T-cell (primary cell): ENCODE measurements around the gene KCNK3. TPM values are rescaled to one million over a fixed set of nuclear protein-coding genes. Genes with fewer than 3 reads are reported as not detected.

Source experiments
- ATAC-seq, 4 experiments: fragments of 200-7000 bp in 3 of 4; fragments of 150-1000 bp in 1 of 4; cut with Tn5 transposase; replicated peaks in 1 of 4; 1 replicate in 3 of 4; 2 replicates in 1 of 4; pipeline ENCODE4 v1.10.0; 2021; ENCODE audit warnings: moderate library complexity in 3 of 4, mild to moderate bottlenecking in 2 of 4, moderate number of reproducible peaks in 1 of 4
- CTCF ChIA-PET, 2 donors: fragments of 300-600 bp; sonication (Branson Sonifier 250); formaldehyde crosslinking; loops; one replicate each; lab custom pipeline; 2022; ENCODE audit warnings: antibody characterized with exemption in 2 of 2; lab: Charles Lee
- POLR2A ChIA-PET, 2 donors: fragments of 300-600 bp; sonication (Branson Sonifier 250); formaldehyde crosslinking; loops; one replicate each; lab custom pipeline; 2022; ENCODE audit warnings: antibody characterized with exemption in 2 of 2; lab: Charles Lee
- DNase-seq, 35 experiments: peaks; one replicate each; pipeline versions ENCODE4 v3.0.0 to v3.0.0-alpha.2; 2013 to 2023
- H3K27ac ChIP-seq: one replicate; pipeline ENCODE4 v1.5.1; 2013; ENCODE audit warnings: low read length
- H3K27me3 ChIP-seq, 2 experiments: replicated peaks in 1 of 2; 1 replicate in 1 of 2; 2 replicates in 1 of 2; pipeline versions ENCODE4 v1.6.1 to v1.7.0; 2013; ENCODE audit warnings: low read length in 1 of 2, mixed read lengths in 1 of 2; ENCODE audit not compliant: control insufficient read depth in 2 of 2, insufficient read depth in 2 of 2; ENCODE audit errors: extremely low read depth in 1 of 2
- H3K36me3 ChIP-seq, 2 donors: 1 replicate in 1 of 2; 2 replicates in 1 of 2; pipeline versions ENCODE4 v1.6.1 to v1.7.0; 2013; ENCODE audit warnings: low read length in 1 of 2; ENCODE audit not compliant: control insufficient read depth in 2 of 2, insufficient read depth in 1 of 2; ENCODE audit errors: extremely low read depth in 1 of 2
- H3K4me1 ChIP-seq, 2 experiments: 1 replicate in 1 of 2; 2 replicates in 1 of 2; pipeline versions ENCODE4 v1.6.1 to v1.7.0; 2013; ENCODE audit warnings: low read length in 2 of 2, mixed read lengths in 1 of 2; ENCODE audit not compliant: insufficient read depth in 2 of 2, control insufficient read depth in 1 of 2; ENCODE audit errors: extremely low read depth in 1 of 2
- H3K4me3 ChIP-seq, 2 donors: 1 replicate in 1 of 2; 2 replicates in 1 of 2; pipeline versions ENCODE4 v1.5.1 to v1.7.0; 2013; ENCODE audit warnings: mild to moderate bottlenecking in 2 of 2, low read length in 1 of 2, moderate library complexity in 1 of 2; ENCODE audit not compliant: control insufficient read depth in 1 of 2; ENCODE audit errors: extremely low read depth in 1 of 2
- H3K9me3 ChIP-seq: 2 replicates; pipeline ENCODE4 v1.7.0; 2013
- H3K27ac Mint-ChIP-seq, 2 donors: one replicate each; pipeline ENCODE4 v1.8.0; 2020 to 2021; ENCODE audit warnings: mild to moderate bottlenecking in 2 of 2, mixed read lengths in 2 of 2
- H3K27me3 Mint-ChIP-seq, 2 donors: one replicate each; pipeline ENCODE4 v1.8.0; 2021 to 2022; ENCODE audit warnings: mixed read lengths in 2 of 2
- H3K36me3 Mint-ChIP-seq: one replicate; pipeline ENCODE4 v1.8.0; 2021; ENCODE audit warnings: mixed read lengths
- H3K4me1 Mint-ChIP-seq, 3 donors: one replicate each; pipeline ENCODE4 v1.8.0; 2020 to 2022; ENCODE audit warnings: mixed read lengths in 3 of 3, mild to moderate bottlenecking in 1 of 3
- H3K4me3 Mint-ChIP-seq, 3 donors: one replicate each; pipeline ENCODE4 v1.8.0; 2020 to 2022; ENCODE audit warnings: mild to moderate bottlenecking in 3 of 3, mixed read lengths in 3 of 3, moderate library complexity in 3 of 3
- H3K9me3 Mint-ChIP-seq, 3 donors: one replicate each; pipeline ENCODE4 v1.8.0; 2020 to 2022; ENCODE audit warnings: mixed read lengths in 3 of 3
- WGBS: methylation state at CpG from one replicate; pipeline ENCODE4 v1.1.5; 2013; ENCODE audit warnings: missing lambda C conversion rate; ENCODE audit not compliant: insufficient coverage; 5-methylcytosine and 5-hydroxymethylcytosine counted together
- total RNA-seq, 35 experiments: library from RNA in 6 of 35; stranded (reverse) in 6 of 35; fragments of 120-200 nt in 1 of 35; gene quantifications; one replicate each; pipeline versions ENCODE4 v1.2.1 to v1.2.4 and lab custom pipeline; 2013 to 2026

KCNK3 gene
- total RNA-seq, 5 donors from 2014 or later (not counting 1 experiment from before 2014, with no cell fraction given) = 0.23 to 0.35 (median 0.26) TPM; not detected in 2

- Histone ChIP-seq H3K4me3 (no peak overlapping the region), H3K9me3 (no peaks in the 10 kb centered on the region), H3K27ac (no peak overlapping the region), H3K27me3 (peaks cover 0 to 46% of the 10 kb centered on the region in 2 experiments), H3K4me1 (no peaks in the 10 kb centered on the region), H3K36me3 (no peaks in the 10 kb centered on the region)
- POLR2A ChIA-PET = no interaction called here
- no peaks in the 10 kb centered on the region for H3K4me1 Mint-ChIP-seq
- H3K9me3 Mint-ChIP-seq = no peaks in the 10 kb centered on the region
- peaks cover 28 to 36% of the 10 kb centered on the region in 2 donors for H3K27me3 Mint-ChIP-seq
- H3K4me3 Mint-ChIP-seq = no peak overlapping the region
- no peak overlapping the region for H3K27ac Mint-ChIP-seq
- 51% methylated on average over 5 of the region's 7 CpGs for WGBS
- CTCF ChIA-PET = no interaction called here
- no peak for DNase-seq
- no peaks in the 10 kb centered on the region for H3K36me3 Mint-ChIP-seq
- no peak for ATAC-seq
Measured at GRCh38 chr2:26649322-26649721, 43.2 kb upstream of the KCNK3 start.

GRCh38 chr2:26649992-26650712 lies 42.4 kb upstream of the KCNK3 start:
- H3K27ac Mint-ChIP-seq = no peak overlapping the region
- H3K27ac ChIP-seq = no peak overlapping the region
- POLR2A ChIA-PET = no interaction called here
- CTCF ChIA-PET = no interaction called here
- no peaks in the 10 kb centered on the region for H3K4me1 Mint-ChIP-seq
- peaks cover 0 to 42% of the 10 kb centered on the region in 2 experiments for H3K27me3 ChIP-seq
- no peak overlapping the region for H3K4me3 Mint-ChIP-seq
- H3K9me3 Mint-ChIP-seq = no peaks in the 10 kb centered on the region
- DNase-seq (no peak), ATAC-seq (no peak)
- H3K36me3 ChIP-seq = no peaks in the 10 kb centered on the region
- peaks cover 22 to 31% of the 10 kb centered on the region in 2 donors for H3K27me3 Mint-ChIP-seq
- H3K9me3 ChIP-seq = no peaks in the 10 kb centered on the region
- H3K4me3 ChIP-seq = no peak overlapping the region
- H3K4me1 ChIP-seq = no peaks in the 10 kb centered on the region
- H3K36me3 Mint-ChIP-seq = no peaks in the 10 kb centered on the region
- WGBS = 76% methylated on average over 12 of the region's 12 CpGs

- peaks cover 19 to 23% of the 10 kb centered on the region in 2 donors for H3K27me3 Mint-ChIP-seq
- WGBS = 72% methylated on average over 10 of the region's 12 CpGs
Measured at GRCh38 chr2:26650713-26651469, 41.6 kb upstream of the KCNK3 start.

GRCh38 chr2:26651470-26651771 lies 41.1 kb upstream of the KCNK3 start:
- Mint-ChIP-seq H3K9me3 (no peaks in the 10 kb centered on the region), H3K36me3 (no peaks in the 10 kb centered on the region), H3K4me1 (no peaks in the 10 kb centered on the region), H3K27me3 (peaks cover 16 to 22% of the 10 kb centered on the region in 2 donors), H3K4me3 (no peak overlapping the region), H3K27ac (no peak overlapping the region)
- CTCF ChIA-PET = no interaction called here
- WGBS = 93% methylated on average over 4 of the region's 7 CpGs
- H3K36me3 ChIP-seq = no peaks in the 10 kb centered on the region
- no peak overlapping the region for H3K4me3 ChIP-seq
- no peaks in the 10 kb centered on the region for H3K9me3 ChIP-seq
- peaks cover 0 to 37% of the 10 kb centered on the region in 2 experiments for H3K27me3 ChIP-seq
- POLR2A ChIA-PET = no interaction called here
- DNase-seq (no peak), ATAC-seq (no peak)
- no peak overlapping the region for H3K27ac ChIP-seq
- no peaks in the 10 kb centered on the region for H3K4me1 ChIP-seq

More at GRCh38 chr2:26650713-26651469, 41.6 kb upstream of the KCNK3 start:
- H3K36me3 Mint-ChIP-seq = no peaks in the 10 kb centered on the region
- H3K4me1 Mint-ChIP-seq = no peaks in the 10 kb centered on the region
- H3K9me3 ChIP-seq = no peaks in the 10 kb centered on the region
- ChIA-PET CTCF (no interaction called here), POLR2A (no interaction called here)
- H3K27me3 ChIP-seq = peaks cover 0 to 40% of the 10 kb centered on the region in 2 experiments
- no peaks in the 10 kb centered on the region for H3K4me1 ChIP-seq
- no peak overlapping the region for H3K4me3 ChIP-seq
- H3K27ac ChIP-seq = no peak overlapping the region
- DNase-seq (no peak), ATAC-seq (no peak)
- no peaks in the 10 kb centered on the region for H3K9me3 Mint-ChIP-seq
- H3K4me3 Mint-ChIP-seq = no peak overlapping the region
- no peaks in the 10 kb centered on the region for H3K36me3 ChIP-seq
- H3K27ac Mint-ChIP-seq = no peak overlapping the region

GRCh38 chr2:26651799-26652198 lies 40.7 kb upstream of the KCNK3 start:
- WGBS = 80% methylated on average over 7 of the region's 7 CpGs
- CTCF ChIA-PET = no interaction called here

GRCh38 chr2:26652361-26653041 lies 40.0 kb upstream of the KCNK3 start:
- Mint-ChIP-seq H3K9me3 (no peaks in the 10 kb centered on the region), H3K27ac (no peak overlapping the region), H3K36me3 (no peaks in the 10 kb centered on the region), H3K4me3 (no peak overlapping the region), H3K27me3 (peaks cover 12 to 18% of the 10 kb centered on the region in 2 donors), H3K4me1 (no peaks in the 10 kb centered on the region)
- CTCF ChIA-PET = no interaction called here
- 76% methylated on average over 8 of the region's 12 CpGs for WGBS
- Histone ChIP-seq H3K4me3 (no peak overlapping the region), H3K9me3 (no peaks in the 10 kb centered on the region), H3K36me3 (no peaks in the 10 kb centered on the region), H3K27ac (no peak overlapping the region), H3K4me1 (no peaks in the 10 kb centered on the region), H3K27me3 (peaks cover 0 to 31% of the 10 kb centered on the region in 2 experiments)
- ATAC-seq = no peak
- POLR2A ChIA-PET = no interaction called here
- no peak for DNase-seq

More at GRCh38 chr2:26651799-26652198, 40.7 kb upstream of the KCNK3 start:
- POLR2A ChIA-PET = no interaction called here
- H3K36me3 Mint-ChIP-seq = no peaks in the 10 kb centered on the region
- H3K27me3 Mint-ChIP-seq = peaks cover 16 to 20% of the 10 kb centered on the region in 2 donors
- no peak for ATAC-seq
- H3K4me3 Mint-ChIP-seq = no peak overlapping the region
- H3K4me1 ChIP-seq = no peaks in the 10 kb centered on the region
- H3K27me3 ChIP-seq = peaks cover 0 to 37% of the 10 kb centered on the region in 2 experiments
- no peak for DNase-seq
- H3K27ac ChIP-seq = no peak overlapping the region
- H3K4me3 ChIP-seq = no peak overlapping the region
- H3K36me3 ChIP-seq = no peaks in the 10 kb centered on the region
- no peak overlapping the region for H3K27ac Mint-ChIP-seq
- H3K4me1 Mint-ChIP-seq = no peaks in the 10 kb centered on the region
- H3K9me3 Mint-ChIP-seq = no peaks in the 10 kb centered on the region
- no peaks in the 10 kb centered on the region for H3K9me3 ChIP-seq
